HFF-Myc (cell line): ENCODE measurements around the gene RBM18.

Experiments
- DNase-seq: peaks from one replicate; pipeline ENCODE4 v3.0.0-alpha.2; 2011; ENCODE audit warnings: low read depth; ENCODE audit errors: extremely low read depth
- H3K4me3 ChIP-seq: replicated peaks from 2 replicates; pipeline ENCODE4 v1.5.1; 2011; ENCODE audit warnings: low read depth, mild to moderate bottlenecking, control low read depth, low read length
- TF ChIP-seq, protein P1 (sequence below): IDR thresholded peaks from 2 replicates; pipeline ENCODE4 v1.5.1; 2012; ENCODE audit warnings: mild to moderate bottlenecking, low read depth, low read length, control low read depth; ENCODE audit errors: missing control alignments

RBM18 gene

DNA sequence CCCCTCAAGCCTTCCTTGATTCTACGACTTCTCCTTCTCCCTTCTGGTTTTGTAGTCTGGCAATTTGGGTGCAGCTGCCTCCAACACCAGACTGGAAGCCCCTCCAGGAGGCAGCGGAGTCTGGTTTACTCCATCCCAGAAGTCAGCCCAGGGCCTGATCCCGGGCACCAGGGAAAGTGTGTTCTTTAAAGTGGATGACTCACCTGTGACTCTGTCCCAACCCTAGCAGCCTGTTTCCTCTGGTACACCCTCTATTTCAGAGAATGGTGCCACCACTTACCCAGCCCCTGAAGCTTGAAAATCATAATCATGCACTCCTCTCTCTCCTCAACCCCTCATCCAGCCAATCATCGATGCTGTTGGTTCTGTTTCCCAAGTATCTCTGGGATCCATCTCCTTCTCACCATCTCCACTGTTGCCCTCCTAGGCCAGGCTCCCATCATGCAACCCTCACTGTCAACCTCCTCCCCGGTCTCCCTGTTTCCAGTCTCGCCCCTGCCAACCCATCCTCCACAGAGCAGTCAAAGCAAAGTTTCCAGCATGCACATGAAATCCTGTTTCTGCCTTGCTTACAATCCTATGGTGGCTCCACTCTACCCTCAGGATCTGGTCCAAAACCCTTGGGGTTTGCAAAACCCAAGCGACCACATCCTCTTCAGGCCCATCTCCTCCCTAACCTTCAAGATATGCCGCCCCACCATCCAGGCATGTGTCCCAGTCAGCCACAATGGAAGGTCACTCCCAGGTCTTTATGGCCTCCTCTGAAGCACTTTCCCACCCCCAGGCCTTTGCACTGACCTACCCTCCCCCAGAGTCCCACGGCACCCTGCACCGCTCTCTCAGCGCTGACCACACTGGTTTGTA, 46.3 kb downstream of the RBM18 start:
- no peak for DNase-seq
- TF ChIP-seq, protein P1, sequence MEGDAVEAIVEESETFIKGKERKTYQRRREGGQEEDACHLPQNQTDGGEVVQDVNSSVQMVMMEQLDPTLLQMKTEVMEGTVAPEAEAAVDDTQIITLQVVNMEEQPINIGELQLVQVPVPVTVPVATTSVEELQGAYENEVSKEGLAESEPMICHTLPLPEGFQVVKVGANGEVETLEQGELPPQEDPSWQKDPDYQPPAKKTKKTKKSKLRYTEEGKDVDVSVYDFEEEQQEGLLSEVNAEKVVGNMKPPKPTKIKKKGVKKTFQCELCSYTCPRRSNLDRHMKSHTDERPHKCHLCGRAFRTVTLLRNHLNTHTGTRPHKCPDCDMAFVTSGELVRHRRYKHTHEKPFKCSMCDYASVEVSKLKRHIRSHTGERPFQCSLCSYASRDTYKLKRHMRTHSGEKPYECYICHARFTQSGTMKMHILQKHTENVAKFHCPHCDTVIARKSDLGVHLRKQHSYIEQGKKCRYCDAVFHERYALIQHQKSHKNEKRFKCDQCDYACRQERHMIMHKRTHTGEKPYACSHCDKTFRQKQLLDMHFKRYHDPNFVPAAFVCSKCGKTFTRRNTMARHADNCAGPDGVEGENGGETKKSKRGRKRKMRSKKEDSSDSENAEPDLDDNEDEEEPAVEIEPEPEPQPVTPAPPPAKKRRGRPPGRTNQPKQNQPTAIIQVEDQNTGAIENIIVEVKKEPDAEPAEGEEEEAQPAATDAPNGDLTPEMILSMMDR = no peak
- no peak overlapping the region for H3K4me3 ChIP-seq

DNA sequence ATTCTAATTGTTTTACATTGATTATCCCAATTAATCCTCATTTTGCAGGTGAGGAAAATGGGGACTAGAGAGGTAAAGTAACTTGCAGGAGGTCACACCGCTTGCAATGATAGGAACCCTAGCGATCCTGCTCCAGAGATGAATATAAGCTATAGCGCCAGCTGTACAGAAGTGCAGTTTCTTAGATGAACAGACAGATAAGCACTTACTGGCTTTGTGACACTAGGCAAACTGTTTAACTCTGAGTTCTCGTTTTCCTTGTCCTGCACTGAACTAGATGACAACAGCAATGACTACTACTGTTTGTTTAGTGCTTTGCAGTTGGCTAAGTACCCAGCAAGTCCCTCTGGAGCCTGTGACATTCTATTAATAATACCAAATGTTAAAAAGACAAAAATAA, 47.0 kb downstream of the RBM18 start:
- no peak for DNase-seq
- TF ChIP-seq, protein P1 = no peak
- no peak overlapping the region for H3K4me3 ChIP-seq

DNA sequence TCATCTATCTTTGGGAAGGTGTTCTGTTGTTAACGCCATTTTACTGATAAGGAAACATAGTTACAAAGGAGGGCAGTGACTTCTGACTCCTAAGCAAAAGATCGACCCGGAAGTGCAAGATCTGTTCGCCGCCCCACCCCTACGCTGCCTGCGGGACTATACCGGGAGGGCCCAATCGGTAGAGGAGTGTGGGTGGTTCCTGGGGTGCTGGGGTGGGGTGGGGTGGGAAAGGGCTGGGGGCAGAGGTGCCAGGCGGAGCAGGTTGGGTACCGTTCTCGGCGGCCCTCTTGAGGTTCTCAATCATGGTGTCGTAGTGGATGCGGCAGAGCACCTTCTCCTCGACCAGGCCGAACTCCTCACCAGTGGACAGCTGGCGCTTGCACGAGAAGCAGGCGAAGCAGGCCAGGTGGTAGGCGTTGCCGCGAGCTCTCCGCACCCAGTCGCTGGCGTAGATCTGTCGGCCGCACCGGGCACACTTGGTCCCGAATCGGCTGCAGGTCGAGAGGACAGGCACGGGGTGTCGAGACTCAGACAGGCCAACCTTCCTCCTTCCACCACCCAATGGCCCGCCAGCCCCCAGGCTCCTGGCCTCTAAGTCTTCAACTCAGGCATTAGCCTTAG, 47.7 kb downstream of the RBM18 start:
- H3K4me3 ChIP-seq = no peak overlapping the region
- DNase-seq = no peak
- TF ChIP-seq, protein P1 = no peak

DNA sequence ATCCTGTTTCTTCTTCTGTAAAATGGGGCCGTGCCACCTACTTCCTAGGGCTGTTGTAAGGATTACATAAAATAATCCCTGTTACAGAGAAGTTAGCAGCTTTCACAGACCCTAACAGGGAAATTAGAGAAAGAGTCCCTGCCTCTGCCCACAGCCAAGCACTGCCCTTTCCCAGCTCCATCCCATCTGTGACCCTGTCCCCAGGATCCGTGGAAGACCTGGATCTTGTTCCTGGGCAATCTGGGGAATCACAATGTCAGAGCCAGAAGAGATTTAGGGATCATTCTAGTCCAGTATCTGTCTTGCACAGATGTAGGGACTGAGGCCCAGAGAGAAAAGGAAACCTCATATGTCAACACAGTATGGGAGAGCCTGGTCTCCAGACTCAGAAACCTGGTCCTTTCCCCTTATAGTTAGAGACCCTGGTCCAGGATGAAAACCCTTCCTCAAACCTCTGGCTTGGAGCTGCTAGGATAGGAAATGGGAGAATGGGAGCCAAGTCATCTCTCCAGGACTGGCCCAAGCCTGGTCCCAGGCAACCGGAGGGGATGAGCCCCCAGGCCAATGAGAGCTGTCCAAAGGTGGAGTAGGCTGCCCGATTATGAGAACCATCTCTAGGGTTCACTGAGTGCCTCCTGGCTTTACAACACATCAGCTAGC, 48.4 kb downstream of the RBM18 start:
- H3K4me3 ChIP-seq = no peak overlapping the region
- TF ChIP-seq, protein P1 = no peak
- no peak for DNase-seq

DNA sequence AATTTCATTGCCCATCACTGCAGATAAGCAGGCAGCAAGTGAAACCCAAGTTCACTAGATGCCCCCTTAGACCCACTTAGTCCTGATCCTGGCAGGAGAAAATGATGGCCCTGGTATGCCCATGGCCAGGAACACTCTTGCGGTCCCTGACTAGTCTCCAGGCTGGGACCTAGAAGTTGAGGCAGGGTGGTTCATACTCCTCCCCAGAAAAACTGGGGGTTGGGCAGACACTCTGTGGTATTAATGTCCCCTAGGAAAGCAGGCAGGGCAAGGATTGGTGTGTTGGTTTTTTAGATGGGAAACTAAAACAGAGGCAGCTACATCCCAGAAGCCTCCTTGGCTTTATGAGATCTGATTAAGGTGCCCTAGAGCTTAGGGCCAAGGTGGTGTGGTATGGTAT, 49.0 kb downstream of the RBM18 start:
- no peak overlapping the region for H3K4me3 ChIP-seq
- no peak for DNase-seq
- TF ChIP-seq, protein P1 = no peak

DNA sequence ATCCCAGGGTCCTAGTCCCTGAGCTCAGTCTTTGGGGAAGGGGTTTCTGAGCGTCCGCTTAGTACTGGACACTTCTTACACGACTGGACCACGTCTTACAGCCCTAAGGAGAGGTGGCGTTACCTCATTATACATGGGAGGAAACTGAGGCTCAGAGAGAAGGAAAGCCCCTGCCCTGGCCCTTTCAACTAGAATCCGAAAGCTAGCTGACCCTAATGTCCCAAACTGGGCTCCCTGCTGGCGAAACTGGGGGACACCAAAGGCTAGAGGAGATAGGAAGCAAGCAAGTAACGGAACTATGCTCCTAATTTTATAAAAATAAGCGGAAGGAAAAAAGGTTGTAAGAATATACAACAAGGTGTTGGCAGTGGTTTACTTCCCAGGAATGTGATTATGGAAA, 50.1 kb downstream of the RBM18 start:
- no peak for DNase-seq
- no peak overlapping the region for H3K4me3 ChIP-seq
- TF ChIP-seq, protein P1 = no peak
